ENCODE data around the gene SLC5A3.

- TF ChIP-seq CTCF (IDR thresholded peaks at IDR 0.05; ENCODE audit: low read depth, low read length) (no peak), MYC (IDR thresholded peaks at IDR 0.05; ENCODE audit: low read depth, low read length) (no peak), POLR2A (IDR thresholded peaks at IDR 0.05; ENCODE audit: extremely low read depth, insufficient read length) (no peak), MAX (IDR thresholded peaks at IDR 0.05; ENCODE audit: low read depth, low read length) (no peak)
These were observed 48.7 kb downstream of the SLC5A3 start for GRCh38 chr21:34122047-34122446.
